C4-2B (cell line): ENCODE results near the gene CYP3A7.
"Not testable (repeated sequence)": the region's sequence is repeated elsewhere in the genome, so short reads cannot be mapped to it uniquely, and the experiment has no call there.

Experiments used
- CTCF ChIP-seq: fragments of 450-650 bp; conservative IDR thresholded peaks from 2 replicates; pipeline ENCODE4 v1.5.1; 2017; ENCODE audit warnings: mild to moderate bottlenecking
- ZFX ChIP-seq: fragments of 450-650 bp; IDR thresholded peaks from 2 replicates; pipeline ENCODE4 v1.6.1; 2017

- TF ChIP-seq CTCF, ZFX: not testable (repeated sequence)
Observed at GRCh38 chr7:99685871-99686608, 49.0 kb downstream of the CYP3A7 start.
